SU-DHL-6 (cell line): ENCODE results near the gene SNU13.

Experiments
- CTCF ChIP-seq: fragments of 200-600 bp; sonication (generic); IDR thresholded peaks from one replicate; pipeline ENCODE4 v1.5.1; 2017; ENCODE audit warnings: antibody characterized with exemption, mild to moderate bottlenecking, low read length, moderate library complexity; ENCODE audit not compliant: insufficient read depth, poor library complexity, severe bottlenecking
- EZH2phosphoT487 ChIP-seq: fragments of 200-600 bp; sonication (generic), shearing (Covaris generic); conservative IDR thresholded peaks from 2 replicates; pipeline ENCODE4 v1.6.1; 2018; ENCODE audit warnings: mild to moderate bottlenecking, antibody characterized with exemption, low read length, moderate library complexity, mixed read lengths

- no peak for TF ChIP-seq CTCF
- no peak for TF ChIP-seq EZH2phosphoT487
Observed at GRCh38 chr22:41642331-41643110, 46.1 kb downstream of the SNU13 start.
